Hematopoietic multipotent progenitor cell treated with erythropoietin and hydrocortisone succinate and interleukin-3 and kit ligand, for 8 days (in vitro differentiated cells): ENCODE results near the gene HOXB4.

Experiments used
- DNase-seq: peaks from one replicate; pipeline ENCODE4 v3.0.0-alpha.2; 2015

HOXB4 gene

DNA sequence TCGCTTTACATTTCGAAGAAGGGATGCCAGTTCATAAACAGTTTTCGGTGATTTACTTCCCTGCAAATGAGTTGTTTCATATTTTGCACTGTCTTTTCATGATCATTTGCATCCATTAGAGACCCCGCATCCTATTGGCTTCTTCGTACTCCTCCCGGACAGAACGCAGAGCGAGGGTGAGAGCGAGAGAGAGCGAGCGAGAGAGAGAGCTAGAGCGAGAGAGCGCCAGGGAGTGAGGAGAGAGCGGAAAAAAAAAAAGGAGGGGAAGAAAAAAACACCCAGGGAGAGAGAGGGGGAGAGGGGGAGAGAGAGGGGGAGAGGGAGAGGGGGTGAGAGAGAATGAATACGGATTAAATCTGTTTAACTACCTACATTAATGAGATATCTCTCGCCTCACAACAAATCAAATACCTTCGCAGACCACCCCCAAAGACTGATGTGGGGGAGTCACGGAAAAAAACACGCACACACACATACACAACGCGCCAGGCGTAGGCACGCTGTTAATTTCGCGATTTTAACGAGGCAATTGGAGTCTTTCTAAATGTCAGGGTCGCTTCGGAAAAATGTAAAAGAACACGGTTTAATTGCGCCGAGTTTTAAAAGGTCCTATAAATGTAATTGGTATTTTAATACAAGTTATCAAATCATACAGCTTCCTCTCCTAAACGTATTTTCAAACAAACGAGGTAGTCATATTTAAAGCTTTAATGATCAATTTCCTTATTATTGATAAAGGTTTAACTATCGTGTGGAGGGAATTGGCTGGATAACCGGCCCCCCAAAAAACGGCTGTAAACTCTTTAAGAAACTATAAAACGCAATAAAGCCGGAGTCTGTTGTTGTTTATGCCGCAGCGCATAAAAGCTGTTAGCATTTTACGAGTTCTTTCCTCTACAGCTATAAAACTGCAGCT lies 37.2 kb upstream of the HOXB4 start, which contains the start of gene HOXB8:
Gene HOXB8, minus strand, starts transcription at position 246 of the 916 bp plus-strand sequence. CDS start 588 bp downstream, outside the sequence.
- DNase-seq = no peak

- no peak for DNase-seq
Measured at GRCh38 chr17:48613862-48614694, 35.9 kb upstream of the HOXB4 start.

- peak; percentile 36 for DNase-seq
Measured at GRCh38 chr17:48612854-48613691, 34.9 kb upstream of the HOXB4 start.

- no peak for DNase-seq
Measured at GRCh38 chr17:48612456-48612853, 34.3 kb upstream of the HOXB4 start.

GRCh38 chr17:48611681-48612455 lies 33.7 kb upstream of the HOXB4 start:
- no peak for DNase-seq

- DNase-seq = no peak
Measured at GRCh38 chr17:48611213-48611612, 33.1 kb upstream of the HOXB4 start.

GRCh38 chr17:48610282-48611211 lies 32.4 kb upstream of the HOXB4 start, which contains the start of gene HOXB7:
TSS of gene HOXB7 (minus strand) at chr17:48611017. CDS start at chr17:48610918, 99 bp downstream.
- peak; percentile 46 for DNase-seq

GRCh38 chr17:48609759-48610281 lies 31.7 kb upstream of the HOXB4 start:
- DNase-seq = no peak

GRCh38 chr17:48609033-48609432 lies 30.9 kb upstream of the HOXB4 start:
- no peak for DNase-seq

DNA sequence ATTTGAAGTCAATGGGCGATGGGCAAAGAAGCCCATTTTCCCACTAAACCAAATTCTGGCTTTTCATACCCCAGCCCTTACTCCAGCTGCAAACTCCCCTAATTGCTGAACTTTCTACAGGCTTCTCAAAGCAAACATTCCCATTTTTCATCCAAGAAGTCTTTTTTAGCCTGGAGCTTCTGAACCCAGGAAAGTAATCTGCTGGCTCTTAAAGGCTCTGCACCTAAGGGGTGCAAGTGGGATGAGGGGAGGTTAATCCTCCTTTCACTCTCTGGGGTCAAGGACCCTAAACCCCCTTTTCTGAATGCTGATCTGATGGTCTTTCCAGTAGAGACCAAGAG lies 30.3 kb upstream of the HOXB4 start:
- no peak for DNase-seq

- DNase-seq = no peak
Measured at GRCh38 chr17:48606892-48607614, 28.9 kb upstream of the HOXB4 start.

- DNase-seq = no peak
Measured at GRCh38 chr17:48605991-48606891, 28.1 kb upstream of the HOXB4 start.

GRCh38 chr17:48605409-48605919 lies 27.3 kb upstream of the HOXB4 start:
- no peak for DNase-seq

- no peak for DNase-seq
Measured at GRCh38 chr17:48604770-48605329, 26.7 kb upstream of the HOXB4 start, which contains the start of gene HOXB6. TSS of gene HOXB6 (minus strand) at chr17:48604986. CDS start at chr17:48598150, 6,836 bp downstream.

DNA sequence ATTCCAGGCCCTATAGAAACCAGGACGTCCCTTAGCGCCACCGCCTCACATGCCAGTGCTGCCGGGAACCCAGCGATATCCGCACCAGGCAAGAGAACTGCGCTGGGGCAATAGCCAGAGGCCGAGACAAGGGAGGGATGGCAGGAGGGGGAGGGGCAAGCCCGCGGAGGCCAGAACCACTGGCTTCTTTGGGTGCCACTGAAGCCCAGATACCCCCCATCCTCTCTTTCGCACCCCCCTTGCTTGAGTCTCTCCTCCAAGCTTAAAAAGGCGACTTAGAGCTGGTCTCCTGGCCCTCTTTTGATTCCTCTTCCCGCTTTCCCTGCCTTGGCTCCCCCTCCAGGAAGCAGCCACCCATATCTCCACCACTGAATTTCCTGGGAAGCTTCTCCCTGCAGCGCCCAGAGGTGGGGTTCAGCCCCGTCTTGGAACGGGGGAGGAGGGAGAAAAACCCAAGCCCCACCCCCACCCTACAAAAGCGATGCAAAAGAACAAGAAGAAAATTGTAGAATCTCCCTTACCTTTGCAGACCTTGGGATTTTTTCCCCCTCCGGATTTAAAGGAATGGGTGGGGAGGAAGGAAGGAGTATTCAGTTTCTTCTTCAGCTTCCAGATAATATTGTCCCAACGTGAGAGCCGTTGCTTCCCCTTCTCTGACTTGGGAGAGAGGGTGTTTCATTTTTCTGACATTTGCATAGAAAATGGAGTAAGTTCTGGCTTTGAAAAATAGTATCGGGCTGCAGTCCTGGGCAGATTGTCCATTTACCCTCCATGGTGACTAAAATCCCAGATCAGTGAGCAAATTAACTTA lies 26.0 kb upstream of the HOXB4 start:
- no peak for DNase-seq

- DNase-seq = no peak
Measured at GRCh38 chr17:48601539-48602425, 23.6 kb upstream of the HOXB4 start.
